ENCODE results near the gene APMAP. TPM values are rescaled to one million over a fixed set of nuclear protein-coding genes. Genes with fewer than 3 reads are reported as not detected.

APMAP gene
- total and polyA plus RNA-seq, 10 of the 15 experiments (the other 5 are each of a cell fraction or from before 2014, with no cell fraction given) = 12.1 to 60.2 (median 32.7) TPM

DNA sequence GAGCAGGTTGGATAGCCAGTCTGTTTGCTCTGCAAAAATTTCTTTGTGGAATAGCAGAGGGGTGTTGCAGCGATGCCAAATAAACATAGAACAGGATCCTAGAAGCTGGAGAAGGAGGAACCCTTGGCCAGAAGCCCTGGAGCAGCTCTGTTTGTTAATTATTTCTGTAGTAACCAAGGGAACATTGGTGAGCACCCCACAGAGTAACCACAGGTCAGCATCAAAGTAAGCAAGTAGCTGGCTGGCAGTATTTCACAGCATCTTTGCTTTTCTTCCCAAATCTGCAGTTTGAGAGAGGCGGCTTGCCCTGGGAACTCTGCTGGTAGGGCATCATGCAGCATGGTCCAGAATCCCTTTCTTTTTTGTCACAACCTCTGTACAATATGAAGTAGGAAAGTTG lies 12.7 kb upstream of the APMAP start:
- Histone ChIP-seq H4K20me1 (ENCODE audit: control insufficient read depth, insufficient read depth) (no peaks in the 10 kb centered on the region), H3K27me3 (replicated peaks in 1 of 2; ENCODE audit: control insufficient read depth in 2 of 2, insufficient read depth in 2 of 2, low read length in 1 of 2) (no peaks in the 10 kb centered on the region), H3K27ac (ENCODE audit: control insufficient read depth, insufficient read depth) (no peak overlapping the region), H3K4me3 (no peak overlapping the region), H3K9me3 (replicated peaks; ENCODE audit: control insufficient read depth, insufficient read depth, low read length) (no peaks in the 10 kb centered on the region), H2AFZ (ENCODE audit: control insufficient read depth, low read depth, low read length) (no peak overlapping the region), H3K9ac (ENCODE audit: control insufficient read depth, insufficient read depth, low read length) (no peak overlapping the region), H3K4me2 (ENCODE audit: control insufficient read depth, insufficient read depth) (no peak overlapping the region), H3K79me2 (ENCODE audit: control insufficient read depth, insufficient read depth, low read length) (no peaks in the 10 kb centered on the region), H3K4me1 (ENCODE audit: control insufficient read depth, insufficient read depth, low read length) (no peaks in the 10 kb centered on the region), H3K36me3 (ENCODE audit: control insufficient read depth in 2 of 2, insufficient read depth in 2 of 2, low read length in 1 of 2) (peaks cover 6 to 11% of the 10 kb centered on the region in 2 experiments; a peak in 3 of 4 replicates)
- ChIA-PET POLR2A (no interaction called here), CTCF (interaction anchor here (1.1 to 2.1 kb wide), 2 partner anchors 53 to 60 kb away, joined by 3 to 5 read pairs; partner anchors contain the start of gene ACSS1), SMC1A (ENCODE audit: uncharacterized antibody, unreplicated experiment) (no interaction called here), RAD21 (ENCODE audit: unreplicated experiment) (no interaction called here)
- 97% methylated on average over 2 of the region's 2 CpGs for WGBS (ENCODE audit: insufficient coverage, insufficient replicate concordance, low lambda C conversion rate, missing lambda C conversion rate)
- DNase-seq (ENCODE audit: low read depth, low spot score) (no peak), FAIRE-seq (no peak), ATAC-seq (no peak)
- intact Hi-C loops (cut with micrococcal nuclease; ENCODE audit: unreplicated experiment) (no loop called here), in situ Hi-C loops (cut with MboI) (no loop called here)
- no TSS peak for BruUV-seq (replicated peaks)
- TF ChIP-seq, protein P1, sequence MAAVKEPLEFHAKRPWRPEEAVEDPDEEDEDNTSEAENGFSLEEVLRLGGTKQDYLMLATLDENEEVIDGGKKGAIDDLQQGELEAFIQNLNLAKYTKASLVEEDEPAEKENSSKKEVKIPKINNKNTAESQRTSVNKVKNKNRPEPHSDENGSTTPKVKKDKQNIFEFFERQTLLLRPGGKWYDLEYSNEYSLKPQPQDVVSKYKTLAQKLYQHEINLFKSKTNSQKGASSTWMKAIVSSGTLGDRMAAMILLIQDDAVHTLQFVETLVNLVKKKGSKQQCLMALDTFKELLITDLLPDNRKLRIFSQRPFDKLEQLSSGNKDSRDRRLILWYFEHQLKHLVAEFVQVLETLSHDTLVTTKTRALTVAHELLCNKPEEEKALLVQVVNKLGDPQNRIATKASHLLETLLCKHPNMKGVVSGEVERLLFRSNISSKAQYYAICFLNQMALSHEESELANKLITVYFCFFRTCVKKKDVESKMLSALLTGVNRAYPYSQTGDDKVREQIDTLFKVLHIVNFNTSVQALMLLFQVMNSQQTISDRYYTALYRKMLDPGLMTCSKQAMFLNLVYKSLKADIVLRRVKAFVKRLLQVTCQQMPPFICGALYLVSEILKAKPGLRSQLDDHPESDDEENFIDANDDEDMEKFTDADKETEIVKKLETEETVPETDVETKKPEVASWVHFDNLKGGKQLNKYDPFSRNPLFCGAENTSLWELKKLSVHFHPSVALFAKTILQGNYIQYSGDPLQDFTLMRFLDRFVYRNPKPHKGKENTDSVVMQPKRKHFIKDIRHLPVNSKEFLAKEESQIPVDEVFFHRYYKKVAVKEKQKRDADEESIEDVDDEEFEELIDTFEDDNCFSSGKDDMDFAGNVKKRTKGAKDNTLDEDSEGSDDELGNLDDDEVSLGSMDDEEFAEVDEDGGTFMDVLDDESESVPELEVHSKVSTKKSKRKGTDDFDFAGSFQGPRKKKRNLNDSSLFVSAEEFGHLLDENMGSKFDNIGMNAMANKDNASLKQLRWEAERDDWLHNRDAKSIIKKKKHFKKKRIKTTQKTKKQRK (IDR thresholded peaks at IDR 0.05; ENCODE audit: low read depth, low read length) = no peak
- no peak for TF ChIP-seq SIX5 (IDR thresholded peaks at IDR 0.05; ENCODE audit: low read depth, low read length, severe bottlenecking)
- no peak for TF ChIP-seq NR2F1 (conservative IDR thresholded peaks at IDR 0.05)
- TF ChIP-seq JUNB (IDR thresholded peaks at IDR 0.05) = no peak
- TF ChIP-seq CREM (IDR thresholded peaks at IDR 0.05; ENCODE audit: low read depth) = no peak
- TF ChIP-seq, protein P2, sequence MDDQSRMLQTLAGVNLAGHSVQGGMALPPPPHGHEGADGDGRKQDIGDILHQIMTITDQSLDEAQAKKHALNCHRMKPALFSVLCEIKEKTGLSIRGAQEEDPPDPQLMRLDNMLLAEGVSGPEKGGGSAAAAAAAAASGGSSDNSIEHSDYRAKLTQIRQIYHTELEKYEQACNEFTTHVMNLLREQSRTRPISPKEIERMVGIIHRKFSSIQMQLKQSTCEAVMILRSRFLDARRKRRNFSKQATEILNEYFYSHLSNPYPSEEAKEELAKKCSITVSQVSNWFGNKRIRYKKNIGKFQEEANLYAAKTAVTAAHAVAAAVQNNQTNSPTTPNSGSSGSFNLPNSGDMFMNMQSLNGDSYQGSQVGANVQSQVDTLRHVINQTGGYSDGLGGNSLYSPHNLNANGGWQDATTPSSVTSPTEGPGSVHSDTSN (IDR thresholded peaks at IDR 0.05; ENCODE audit: insufficient replicate concordance, low read depth, low read length) = no peak
- TF ChIP-seq, protein P3, sequence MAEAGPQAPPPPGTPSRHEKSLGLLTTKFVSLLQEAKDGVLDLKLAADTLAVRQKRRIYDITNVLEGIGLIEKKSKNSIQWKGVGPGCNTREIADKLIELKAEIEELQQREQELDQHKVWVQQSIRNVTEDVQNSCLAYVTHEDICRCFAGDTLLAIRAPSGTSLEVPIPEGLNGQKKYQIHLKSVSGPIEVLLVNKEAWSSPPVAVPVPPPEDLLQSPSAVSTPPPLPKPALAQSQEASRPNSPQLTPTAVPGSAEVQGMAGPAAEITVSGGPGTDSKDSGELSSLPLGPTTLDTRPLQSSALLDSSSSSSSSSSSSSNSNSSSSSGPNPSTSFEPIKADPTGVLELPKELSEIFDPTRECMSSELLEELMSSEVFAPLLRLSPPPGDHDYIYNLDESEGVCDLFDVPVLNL (IDR thresholded peaks at IDR 0.05; ENCODE audit: low read depth, low read length) = no peak
- TF ChIP-seq, protein P4, sequence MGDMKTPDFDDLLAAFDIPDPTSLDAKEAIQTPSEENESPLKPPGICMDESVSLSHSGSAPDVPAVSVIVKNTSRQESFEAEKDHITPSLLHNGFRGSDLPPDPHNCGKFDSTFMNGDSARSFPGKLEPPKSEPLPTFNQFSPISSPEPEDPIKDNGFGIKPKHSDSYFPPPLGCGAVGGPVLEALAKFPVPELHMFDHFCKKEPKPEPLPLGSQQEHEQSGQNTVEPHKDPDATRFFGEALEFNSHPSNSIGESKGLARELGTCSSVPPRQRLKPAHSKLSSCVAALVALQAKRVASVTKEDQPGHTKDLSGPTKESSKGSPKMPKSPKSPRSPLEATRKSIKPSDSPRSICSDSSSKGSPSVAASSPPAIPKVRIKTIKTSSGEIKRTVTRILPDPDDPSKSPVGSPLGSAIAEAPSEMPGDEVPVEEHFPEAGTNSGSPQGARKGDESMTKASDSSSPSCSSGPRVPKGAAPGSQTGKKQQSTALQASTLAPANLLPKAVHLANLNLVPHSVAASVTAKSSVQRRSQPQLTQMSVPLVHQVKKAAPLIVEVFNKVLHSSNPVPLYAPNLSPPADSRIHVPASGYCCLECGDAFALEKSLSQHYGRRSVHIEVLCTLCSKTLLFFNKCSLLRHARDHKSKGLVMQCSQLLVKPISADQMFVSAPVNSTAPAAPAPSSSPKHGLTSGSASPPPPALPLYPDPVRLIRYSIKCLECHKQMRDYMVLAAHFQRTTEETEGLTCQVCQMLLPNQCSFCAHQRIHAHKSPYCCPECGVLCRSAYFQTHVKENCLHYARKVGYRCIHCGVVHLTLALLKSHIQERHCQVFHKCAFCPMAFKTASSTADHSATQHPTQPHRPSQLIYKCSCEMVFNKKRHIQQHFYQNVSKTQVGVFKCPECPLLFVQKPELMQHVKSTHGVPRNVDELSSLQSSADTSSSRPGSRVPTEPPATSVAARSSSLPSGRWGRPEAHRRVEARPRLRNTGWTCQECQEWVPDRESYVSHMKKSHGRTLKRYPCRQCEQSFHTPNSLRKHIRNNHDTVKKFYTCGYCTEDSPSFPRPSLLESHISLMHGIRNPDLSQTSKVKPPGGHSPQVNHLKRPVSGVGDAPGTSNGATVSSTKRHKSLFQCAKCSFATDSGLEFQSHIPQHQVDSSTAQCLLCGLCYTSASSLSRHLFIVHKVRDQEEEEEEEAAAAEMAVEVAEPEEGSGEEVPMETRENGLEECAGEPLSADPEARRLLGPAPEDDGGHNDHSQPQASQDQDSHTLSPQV (IDR thresholded peaks at IDR 0.05) = no peak
- no peak for TF ChIP-seq SMC3 (IDR thresholded peaks at IDR 0.05; ENCODE audit: borderline replicate concordance, low read length)
- no peak for TF ChIP-seq GABPA (IDR thresholded peaks at IDR 0.05; ENCODE audit: low read depth)
- no peak for TF ChIP-seq IKZF1 (conservative IDR thresholded peaks at IDR 0.05)
